Naive thymus-derived CD4-positive, alpha-beta T cell (primary cell): ENCODE measurements around the gene ZNF648. TPM values are rescaled to one million over a fixed set of nuclear protein-coding genes. Genes with fewer than 3 reads are reported as not detected.
A peak's percentile ranks its signal among the peaks of the same experiment; 100 is the strongest.
"Not testable (repeated sequence)": the region's sequence is repeated elsewhere in the genome, so short reads cannot be mapped to it uniquely, and the experiment has no call there.

ENCODE experiments used
- ATAC-seq: fragments of 150-1000 bp; cut with Tn5 transposase; 2 replicates; pipeline ENCODE4 v1.10.0; 2021; ENCODE audit warnings: mild to moderate bottlenecking, moderate library complexity
- CTCF ChIA-PET: fragments of 350-600 bp; sonication (Branson Sonifier 250); formaldehyde crosslinking; loops from one replicate; lab custom pipeline; 2021; ENCODE audit warnings: antibody characterized with exemption; lab: Charles Lee
- POLR2A ChIA-PET: fragments of 350-600 bp; sonication (Branson Sonifier 250); formaldehyde crosslinking; loops from one replicate; lab custom pipeline; 2021; ENCODE audit warnings: antibody characterized with exemption, inconsistent platforms; lab: Charles Lee
- DNase-seq, 9 donors: peaks; one replicate each; pipeline versions ENCODE4 v3.0.0 to v3.0.0-alpha.2; 2020 to 2022; ENCODE audit warnings: mixed read lengths in 1 of 9
- H3K27ac ChIP-seq: one replicate; pipeline ENCODE4 v1.7.0; 2013; ENCODE audit warnings: mild to moderate bottlenecking, low read depth, low read length, moderate library complexity
- H3K27me3 ChIP-seq, 2 donors: one replicate each; pipeline ENCODE4 v1.7.0; 2013; ENCODE audit warnings: low read length in 2 of 2, mild to moderate bottlenecking in 2 of 2, moderate library complexity in 2 of 2; ENCODE audit not compliant: control insufficient read depth in 2 of 2, insufficient read depth in 2 of 2
- H3K36me3 ChIP-seq, 3 experiments: 1 replicate in 2 of 3; 2 replicates in 1 of 3; pipeline ENCODE4 v1.7.0; 2013; ENCODE audit warnings: low read length in 3 of 3, mild to moderate bottlenecking in 3 of 3, moderate library complexity in 1 of 3; ENCODE audit not compliant: insufficient read depth in 3 of 3, control insufficient read depth in 2 of 3
- H3K4me1 ChIP-seq, 2 donors: one replicate each; pipeline ENCODE4 v1.7.0; 2013; ENCODE audit warnings: low read length in 2 of 2, mild to moderate bottlenecking in 2 of 2, moderate library complexity in 1 of 2; ENCODE audit not compliant: control insufficient read depth in 2 of 2, insufficient read depth in 2 of 2
- H3K4me3 ChIP-seq: 2 replicates; pipeline ENCODE4 v1.7.0; 2013; ENCODE audit warnings: mild to moderate bottlenecking, low read length
- H3K9me3 ChIP-seq, 3 experiments: 1 replicate in 2 of 3; 2 replicates in 1 of 3; pipeline ENCODE4 v1.7.0; 2013; ENCODE audit warnings: low read length in 3 of 3; ENCODE audit not compliant: control insufficient read depth in 2 of 3
- H3K27ac Mint-ChIP-seq, 9 donors: one replicate each; pipeline ENCODE4 v1.8.0; 2020 to 2022; ENCODE audit warnings: mixed read lengths in 9 of 9, mild to moderate bottlenecking in 8 of 9, moderate library complexity in 5 of 9, inconsistent platforms in 2 of 9
- H3K27me3 Mint-ChIP-seq, 5 donors: one replicate each; pipeline ENCODE4 v1.8.0; 2021 to 2022; ENCODE audit warnings: mixed read lengths in 5 of 5, mild to moderate bottlenecking in 1 of 5
- H3K36me3 Mint-ChIP-seq, 5 donors: one replicate each; pipeline ENCODE4 v1.8.0; 2020 to 2022; ENCODE audit warnings: mixed read lengths in 5 of 5, mild to moderate bottlenecking in 3 of 5, inconsistent platforms in 1 of 5
- H3K4me1 Mint-ChIP-seq, 7 donors: one replicate each; pipeline ENCODE4 v1.8.0; 2020 to 2022; ENCODE audit warnings: mixed read lengths in 7 of 7, mild to moderate bottlenecking in 3 of 7, inconsistent platforms in 1 of 7
- H3K4me3 Mint-ChIP-seq, 10 donors: one replicate each; pipeline ENCODE4 v1.8.0; 2020 to 2022; ENCODE audit warnings: mild to moderate bottlenecking in 10 of 10, mixed read lengths in 10 of 10, moderate library complexity in 6 of 10, inconsistent platforms in 2 of 10
- H3K9me3 Mint-ChIP-seq, 11 donors: one replicate each; pipeline ENCODE4 v1.8.0; 2020 to 2022; ENCODE audit warnings: mixed read lengths in 11 of 11, mild to moderate bottlenecking in 4 of 11, inconsistent platforms in 1 of 11, moderate library complexity in 1 of 11
- intact Hi-C, 2 donors: fragments of 100-400 bp; cut with micrococcal nuclease; formaldehyde crosslinking; loops; one replicate each; pipeline ENCODE4 v1.15.1; 2023
- polyA plus RNA-seq, 2 donors: library from polyadenylated mRNA; unstranded; fragments of 300-500 nt; fragmentation: Illumina TruSeq; gene quantifications; one replicate each; pipeline ENCODE4 v1.2.3, GENCODE V29; 2021
- total RNA-seq, 6 experiments: library from RNA in 5 of 6; stranded (reverse) in 5 of 6; gene quantifications; 1 replicate in 5 of 6; 2 replicates in 1 of 6; pipeline ENCODE4 v1.2.3 and lab custom pipeline; 2021 to 2026

The ZNF648 gene
- total and polyA plus RNA-seq, 7 experiments from 2014 or later, result 0.07 to 0.13 TPM; not detected in 5

- Histone ChIP-seq H3K9me3 (no peaks in the 10 kb centered on the region), H3K4me1 (peaks cover 0 to 1% of the 10 kb centered on the region in 2 donors), H3K36me3 (no peaks in the 10 kb centered on the region), H3K4me3 (no peak overlapping the region), H3K27me3 (no peaks in the 10 kb centered on the region), H3K27ac (no peak overlapping the region)
- H3K4me3 Mint-ChIP-seq, result no peak overlapping the region
- H3K9me3 Mint-ChIP-seq, result peaks cover 0 to 35% (median 5%) of the 10 kb centered on the region in 11 donors
- H3K36me3 Mint-ChIP-seq, result peaks cover 0 to 9% (median 0%) of the 10 kb centered on the region in 5 donors
- H3K27me3 Mint-ChIP-seq, result peaks cover 0 to 6% (median 0%) of the 10 kb centered on the region in 5 donors
- no peak overlapping the region for H3K27ac Mint-ChIP-seq
- intact Hi-C loops, result no loop called here
- DNase-seq, result no peak
- POLR2A ChIA-PET, result interaction anchor here (0.6 kb wide), 1 partner anchor 345 kb away, joined by 3 read pairs; no protein-coding TSS in a partner anchor
- ATAC-seq, result no peak
- peaks cover 0 to 21% (median 2%) of the 10 kb centered on the region in 7 donors for H3K4me1 Mint-ChIP-seq
- CTCF ChIA-PET, result no interaction called here
These were observed 26.3 kb downstream of the ZNF648 start for GRCh38 chr1:182035097-182035770.

GRCh38 chr1:182032251-182032650 lies 29.3 kb downstream of the ZNF648 start:
- H3K27ac Mint-ChIP-seq, result no peak overlapping the region
- peaks cover 0 to 7% (median 0%) of the 10 kb centered on the region in 5 donors for H3K36me3 Mint-ChIP-seq
- CTCF ChIA-PET, result no interaction called here
- peaks cover 0 to 6% (median 0%) of the 10 kb centered on the region in 11 donors for H3K9me3 Mint-ChIP-seq
- H3K27ac ChIP-seq, result no peak overlapping the region
- POLR2A ChIA-PET, result interaction anchor here (0.7 kb wide), 1 partner anchor 28 kb away, joined by 7 read pairs; no protein-coding TSS in a partner anchor
- no peaks in the 10 kb centered on the region for H3K9me3 ChIP-seq
- H3K36me3 ChIP-seq, result no peaks in the 10 kb centered on the region
- H3K4me3 Mint-ChIP-seq, result no peak overlapping the region
- H3K4me1 Mint-ChIP-seq, result peaks cover 12 to 25% (median 18%) of the 10 kb centered on the region in 7 donors
- no peak for DNase-seq
- peaks cover 0 to 6% (median 0%) of the 10 kb centered on the region in 5 donors for H3K27me3 Mint-ChIP-seq
- no peak for ATAC-seq
- no peaks in the 10 kb centered on the region for H3K27me3 ChIP-seq
- H3K4me1 ChIP-seq, result peaks cover 9 to 14% of the 10 kb centered on the region in 2 donors
- no peak overlapping the region for H3K4me3 ChIP-seq
- intact Hi-C loops, result loop anchor here in 1 of 2 donors (5.0 kb wide), 1 partner anchor 1605 kb away; the partner anchor contains the start of gene ARPC5

DNA sequence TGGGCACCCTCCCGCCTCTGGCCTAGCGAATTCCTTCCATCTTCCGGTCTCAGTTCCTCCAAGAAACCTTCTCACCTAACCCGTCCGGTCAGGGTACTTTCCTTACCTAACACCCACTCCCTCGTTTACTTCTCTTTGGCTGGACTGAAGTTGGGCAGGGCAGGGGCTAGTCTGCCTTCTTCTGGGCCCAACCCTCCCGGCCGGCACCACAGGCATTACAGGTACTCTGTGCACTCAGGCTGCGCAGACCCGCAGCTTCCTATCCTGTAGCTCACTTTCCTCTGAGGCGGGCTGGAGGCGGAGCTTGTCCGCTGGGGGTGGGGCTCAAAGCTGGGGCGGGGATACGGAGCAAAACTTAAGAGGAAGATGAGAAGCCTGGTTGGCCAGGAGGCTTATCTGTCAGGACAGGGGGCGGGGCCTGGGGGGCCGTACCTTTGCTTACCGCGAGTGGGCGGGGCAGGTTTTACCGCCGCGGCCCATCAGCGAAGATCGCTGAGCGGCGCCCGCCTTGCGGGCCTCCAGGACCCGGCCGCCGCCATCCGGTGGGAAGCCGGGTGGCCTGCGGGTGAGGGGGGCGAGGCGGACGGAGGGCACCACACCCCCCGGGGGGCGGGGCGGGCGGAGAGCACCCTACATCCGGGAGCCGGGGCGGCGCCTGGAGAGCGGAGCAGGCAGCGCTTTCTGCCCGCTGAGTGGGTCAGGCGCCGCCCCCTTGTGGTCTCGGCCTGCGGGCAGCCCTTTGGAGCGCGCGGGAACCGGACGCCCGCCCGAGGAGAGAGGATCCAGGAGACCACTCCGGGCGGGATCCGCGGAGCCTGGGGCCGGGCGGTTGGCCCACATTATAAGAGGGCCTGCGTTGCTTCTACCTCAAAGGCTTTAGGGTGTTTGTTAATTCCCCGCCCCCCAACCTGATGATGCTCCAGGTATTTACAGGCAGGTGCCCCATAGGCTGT lies 31.9 kb downstream of the ZNF648 start:
- peak; percentile 97 for ATAC-seq
- Histone ChIP-seq H3K27me3 (no peaks in the 10 kb centered on the region), H3K27ac (peak overlapping the region; percentile 87), H3K4me1 (peaks cover 9 to 14% of the 10 kb centered on the region in 2 donors), H3K36me3 (no peaks in the 10 kb centered on the region), H3K4me3 (peak overlapping the region; percentile 72), H3K9me3 (no peaks in the 10 kb centered on the region)
- CTCF ChIA-PET, result no interaction called here
- Mint-ChIP-seq H3K27me3 (peaks cover 0 to 6% (median 0%) of the 10 kb centered on the region in 5 donors), H3K9me3 (no peaks in the 10 kb centered on the region), H3K4me1 (peaks cover 12 to 21% (median 18%) of the 10 kb centered on the region in 7 donors), H3K4me3 (peak overlapping the region; percentile 90 to 100 (median 96)), H3K27ac (peak overlapping the region; percentile 94 to 100 (median 99)), H3K36me3 (peaks cover 0 to 5% (median 0%) of the 10 kb centered on the region in 5 donors)
- POLR2A ChIA-PET, result interaction anchor here (0.7 to 1.6 kb wide), 8 partner anchors 10 to 566 kb away, joined by 3 to 7 read pairs (median 4); no protein-coding TSS in a partner anchor
- intact Hi-C loops, result loop anchor here (1.0 to 10.0 kb wide), 22 partner anchors 17 to 1875 kb away; partner anchors contain the start of genes ACBD6 (in 2 of the 2), DHX9 (in 2 of the 2), GLUL (in 2 of the 2) and NPL (in 2 of the 2)
- peak; percentile 95 to 98 (median 98) for DNase-seq

GRCh38 chr1:182029002-182029378 lies 32.5 kb downstream of the ZNF648 start:
- POLR2A ChIA-PET, result interaction anchor here (0.7 to 1.5 kb wide), 6 partner anchors 11 to 570 kb away, joined by 3 to 4 read pairs (median 4); no protein-coding TSS in a partner anchor
- peaks cover 0 to 6% (median 0%) of the 10 kb centered on the region in 5 donors for H3K27me3 Mint-ChIP-seq
- H3K4me3 ChIP-seq, result peak overlapping the region; percentile 72
- peak overlapping the region; percentile 87 for H3K27ac ChIP-seq
- H3K4me1 ChIP-seq, result peaks cover 9 to 14% of the 10 kb centered on the region in 2 donors
- ATAC-seq (no peak), DNase-seq (peak in 1 of 9 donors; percentile 5)
- H3K27me3 ChIP-seq, result no peaks in the 10 kb centered on the region
- no peaks in the 10 kb centered on the region for H3K36me3 ChIP-seq
- peak overlapping the region; percentile 90 to 100 (median 96) for H3K4me3 Mint-ChIP-seq
- H3K36me3 Mint-ChIP-seq, result peaks cover 0 to 5% (median 0%) of the 10 kb centered on the region in 5 donors
- intact Hi-C loops, result loop anchor here (1.0 to 10.0 kb wide), 19 partner anchors 25 to 1874 kb away; partner anchors contain the start of genes ACBD6 (in 2 of the 2), DHX9 (in 2 of the 2), GLUL (in 2 of the 2) and NPL (in 2 of the 2)
- no peaks in the 10 kb centered on the region for H3K9me3 Mint-ChIP-seq
- CTCF ChIA-PET, result no interaction called here
- no peaks in the 10 kb centered on the region for H3K9me3 ChIP-seq
- H3K4me1 Mint-ChIP-seq, result peaks cover 12 to 21% (median 18%) of the 10 kb centered on the region in 7 donors
- H3K27ac Mint-ChIP-seq, result peak overlapping the region; percentile 94 to 100 (median 99)

DNA sequence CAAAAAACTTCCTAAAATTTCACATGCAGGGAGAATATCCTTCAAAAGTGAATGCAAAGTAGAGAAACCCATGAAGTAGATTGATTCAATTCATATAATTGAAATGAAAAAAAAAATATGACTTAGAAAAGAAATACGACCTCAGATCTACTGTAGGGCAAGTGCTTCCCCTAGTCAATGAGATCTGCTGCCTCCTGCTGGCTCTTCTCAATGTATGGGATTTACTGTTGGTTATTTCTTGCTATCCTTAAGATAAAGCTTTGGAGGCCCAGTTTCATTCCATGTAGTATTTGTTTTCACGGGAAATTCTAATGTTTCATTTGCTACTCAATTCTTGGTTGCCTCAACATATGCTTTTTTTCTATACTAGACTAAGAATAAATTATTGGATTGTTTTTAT lies 46.2 kb downstream of the ZNF648 start:
- Histone ChIP-seq H3K27me3 (no peaks in the 10 kb centered on the region), H3K27ac (no peak overlapping the region), H3K4me3 (no peak overlapping the region), H3K9me3 (no peaks in the 10 kb centered on the region), H3K36me3 (no peaks in the 10 kb centered on the region), H3K4me1 (no peaks in the 10 kb centered on the region)
- Mint-ChIP-seq H3K36me3 (peaks cover 0 to 12% (median 0%) of the 10 kb centered on the region in 5 donors), H3K27ac (no peak overlapping the region), H3K27me3 (peaks cover 4 to 19% (median 6%) of the 10 kb centered on the region in 5 donors), H3K4me1 (no peaks in the 10 kb centered on the region), H3K4me3 (no peak overlapping the region), H3K9me3 (peaks cover 3 to 30% (median 13%) of the 10 kb centered on the region in 11 donors)
- ChIA-PET CTCF (no interaction called here), POLR2A (no interaction called here)
- intact Hi-C loops, result no loop called here
- DNase-seq, result no peak
- ATAC-seq, result no peak

DNA sequence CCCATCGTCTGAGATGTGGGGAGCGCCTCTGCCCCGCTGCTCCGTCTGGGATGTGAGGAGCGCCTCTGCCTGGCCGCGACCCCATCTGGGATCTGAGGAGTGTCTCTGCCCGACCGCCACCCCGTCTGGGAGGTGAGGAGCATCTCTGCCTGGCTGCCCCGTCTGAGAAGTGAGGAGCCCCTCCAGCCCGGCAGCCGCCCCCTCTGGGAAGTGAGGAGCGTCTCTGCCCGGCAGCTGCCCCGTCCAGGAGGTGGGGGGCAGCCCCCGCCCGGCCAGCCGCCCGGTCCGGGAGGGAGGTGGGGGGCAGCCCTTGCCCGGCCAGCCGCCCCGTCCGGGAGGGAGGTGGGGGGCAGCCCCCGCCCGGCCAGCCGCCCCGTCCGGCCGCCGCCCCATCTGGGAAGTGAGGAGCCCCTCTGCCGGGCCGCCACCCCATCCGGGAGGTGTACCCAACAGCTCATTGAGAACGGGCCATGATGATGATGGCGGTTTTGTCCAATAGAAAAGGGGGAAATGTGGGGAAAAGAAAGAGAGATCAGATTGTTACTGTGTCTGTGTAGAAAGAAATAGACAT lies 50.6 kb downstream of the ZNF648 start:
- peaks cover 4 to 28% (median 16%) of the 10 kb centered on the region in 5 donors for H3K27me3 Mint-ChIP-seq
- H3K27me3 ChIP-seq, H3K4me3 ChIP-seq, intact Hi-C loops, ATAC-seq, CTCF ChIA-PET, H3K4me3 Mint-ChIP-seq, H3K4me1 ChIP-seq, H3K4me1 Mint-ChIP-seq, H3K9me3 ChIP-seq, H3K27ac Mint-ChIP-seq, H3K27ac ChIP-seq, DNase-seq, POLR2A ChIA-PET, H3K36me3 ChIP-seq: not testable (repeated sequence)
- peaks cover 0 to 30% (median 12%) of the 10 kb centered on the region in 5 donors for H3K36me3 Mint-ChIP-seq
- H3K9me3 Mint-ChIP-seq, result peaks cover 0 to 58% (median 21%) of the 10 kb centered on the region in 11 donors
